ENCODE measurements around the gene B3GNT9. TPM values are rescaled to one million over a fixed set of nuclear protein-coding genes. Genes with fewer than 3 reads are reported as not detected.

Gene B3GNT9
- total and polyA plus RNA-seq, 7 donors: 0.46 to 18.8 (median 8.7) TPM

DNA sequence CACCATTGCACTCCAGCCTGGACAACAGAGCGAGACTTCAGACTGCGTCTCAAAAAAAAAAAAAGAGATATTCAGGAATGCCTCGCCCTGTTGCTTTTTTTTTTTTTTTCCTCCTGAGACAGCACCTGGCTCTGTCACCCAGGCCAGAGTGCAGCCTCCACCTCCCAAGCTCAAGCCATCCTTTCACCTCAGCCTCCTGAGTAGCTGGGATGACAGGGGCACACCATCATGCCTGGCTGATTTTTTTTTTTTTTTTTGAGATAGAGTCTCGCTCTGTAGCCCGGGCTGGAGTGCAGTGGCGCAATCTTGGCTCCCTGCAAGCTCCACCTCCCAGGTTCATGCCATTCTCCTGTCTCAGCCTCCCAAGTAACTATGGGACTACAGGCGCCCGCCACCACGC, 33.1 kb downstream of the B3GNT9 start:
- peak; percentile 21 for DNase-seq
- H3K27ac ChIP-seq: no peak overlapping the region
- TF ChIP-seq POLR2AphosphoS5 (IDR thresholded peaks at IDR 0.05): no peak
- TF ChIP-seq, protein P1, sequence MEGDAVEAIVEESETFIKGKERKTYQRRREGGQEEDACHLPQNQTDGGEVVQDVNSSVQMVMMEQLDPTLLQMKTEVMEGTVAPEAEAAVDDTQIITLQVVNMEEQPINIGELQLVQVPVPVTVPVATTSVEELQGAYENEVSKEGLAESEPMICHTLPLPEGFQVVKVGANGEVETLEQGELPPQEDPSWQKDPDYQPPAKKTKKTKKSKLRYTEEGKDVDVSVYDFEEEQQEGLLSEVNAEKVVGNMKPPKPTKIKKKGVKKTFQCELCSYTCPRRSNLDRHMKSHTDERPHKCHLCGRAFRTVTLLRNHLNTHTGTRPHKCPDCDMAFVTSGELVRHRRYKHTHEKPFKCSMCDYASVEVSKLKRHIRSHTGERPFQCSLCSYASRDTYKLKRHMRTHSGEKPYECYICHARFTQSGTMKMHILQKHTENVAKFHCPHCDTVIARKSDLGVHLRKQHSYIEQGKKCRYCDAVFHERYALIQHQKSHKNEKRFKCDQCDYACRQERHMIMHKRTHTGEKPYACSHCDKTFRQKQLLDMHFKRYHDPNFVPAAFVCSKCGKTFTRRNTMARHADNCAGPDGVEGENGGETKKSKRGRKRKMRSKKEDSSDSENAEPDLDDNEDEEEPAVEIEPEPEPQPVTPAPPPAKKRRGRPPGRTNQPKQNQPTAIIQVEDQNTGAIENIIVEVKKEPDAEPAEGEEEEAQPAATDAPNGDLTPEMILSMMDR (IDR thresholded peaks at IDR 0.05): no peak
- TF ChIP-seq POLR2A (IDR thresholded peaks at IDR 0.05): no peak
- TF ChIP-seq EP300 (IDR thresholded peaks at IDR 0.05): no peak
- no peak overlapping the region for H3K4me3 ChIP-seq
- no peaks in the 10 kb centered on the region for H3K27me3 ChIP-seq
- H3K36me3 ChIP-seq: peaks cover 0 to 44% (median 19%) of the 10 kb centered on the region in 4 donors
- WGBS, 2 donors: 87 to 95% methylated on average over 9 of the region's 9 CpGs
- H3K9me3 ChIP-seq: no peaks in the 10 kb centered on the region
- no peaks in the 10 kb centered on the region for H3K4me1 ChIP-seq
- intact Hi-C loops (cut with DNase I): no loop called here

DNA sequence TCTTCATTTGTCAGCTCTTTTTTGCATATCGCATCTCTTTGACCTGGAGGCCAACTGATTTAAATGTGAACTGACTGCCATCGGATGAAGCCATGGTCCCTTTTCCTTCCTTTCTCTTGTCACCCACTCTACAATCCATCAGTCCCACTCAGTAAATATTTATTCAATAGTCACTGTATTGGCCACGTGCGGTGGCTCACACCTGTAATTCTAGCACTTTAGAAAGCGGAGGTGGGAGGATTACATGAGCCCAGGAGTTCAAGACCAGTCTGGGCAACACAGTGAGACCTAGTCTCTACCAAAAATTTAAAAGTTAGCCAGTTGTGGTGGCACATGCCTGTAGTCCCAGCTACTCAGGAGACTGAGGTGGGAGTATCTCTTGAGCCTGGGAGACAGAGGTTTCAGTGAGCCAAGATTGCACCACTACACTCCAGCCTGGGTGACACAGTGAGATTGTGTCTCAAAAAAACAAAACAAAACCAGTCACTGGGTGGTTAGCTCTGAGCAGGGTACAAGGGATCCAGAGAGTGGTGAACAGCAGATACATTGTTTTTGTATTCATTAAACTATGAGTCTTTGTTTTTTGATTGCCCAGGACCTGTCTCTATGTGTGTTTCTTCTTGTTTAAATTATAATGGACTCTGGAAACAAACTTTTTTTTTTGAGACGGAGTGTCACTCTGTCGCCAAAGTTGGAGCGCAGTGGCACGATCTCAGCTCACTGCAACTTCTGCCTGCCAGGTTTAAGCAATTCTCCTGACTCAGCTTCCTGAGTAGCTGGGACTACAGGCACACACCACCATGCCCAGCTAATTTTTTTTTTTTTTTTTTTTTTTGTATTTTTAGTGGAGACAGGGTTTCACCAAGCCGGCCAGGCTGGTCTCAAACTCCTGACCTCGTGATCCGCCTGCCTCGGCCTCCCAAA, 34.1 kb downstream of the B3GNT9 start:
- intact Hi-C loops (cut with DNase I): no loop called here
- Histone ChIP-seq H3K4me1 (peaks cover 0 to 2% (median under 1%) of the 10 kb centered on the region in 4 donors), H3K27ac (no peak overlapping the region), H3K4me3 (no peak overlapping the region), H3K36me3 (peaks cover 0 to 37% (median 10%) of the 10 kb centered on the region in 4 donors), H3K27me3 (no peaks in the 10 kb centered on the region), H3K9me3 (no peaks in the 10 kb centered on the region)
- TF ChIP-seq EP300 (IDR thresholded peaks at IDR 0.05) (no peak), POLR2AphosphoS5 (IDR thresholded peaks at IDR 0.05) (no peak), POLR2A (IDR thresholded peaks at IDR 0.05) (no peak)
- TF ChIP-seq, protein P1 (IDR thresholded peaks at IDR 0.05): no peak
- DNase-seq: peak; percentile 10
- 85 to 87% methylated on average over 13 of the region's 13 CpGs for WGBS, 2 donors

DNA sequence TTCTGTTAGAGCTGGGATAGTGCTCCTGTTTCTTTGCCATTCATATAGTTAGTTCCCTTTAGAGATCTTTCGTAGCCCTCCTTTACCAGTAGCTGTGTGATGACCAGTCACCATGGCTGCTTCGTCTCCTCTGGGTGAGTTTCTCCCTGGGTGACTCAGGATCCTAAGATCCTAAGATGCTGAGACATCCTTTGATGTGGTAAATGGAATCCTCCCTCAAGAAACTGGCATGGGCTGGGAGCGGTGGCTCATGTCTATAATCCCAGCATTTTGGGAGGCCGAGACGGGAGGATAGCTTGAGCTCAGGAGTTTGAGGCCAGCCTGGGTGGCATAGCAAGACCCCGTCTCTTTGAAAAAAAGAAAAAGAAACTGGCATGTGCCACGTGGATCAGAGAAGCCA, 35.2 kb downstream of the B3GNT9 start:
- intact Hi-C loops (cut with DNase I): no loop called here
- Histone ChIP-seq H3K36me3 (peaks cover 0 to 28% (median 6%) of the 10 kb centered on the region in 4 donors), H3K4me1 (peaks cover 0 to 12% (median 11%) of the 10 kb centered on the region in 4 donors), H3K4me3 (no peak overlapping the region), H3K9me3 (no peaks in the 10 kb centered on the region), H3K27ac (no peak overlapping the region), H3K27me3 (no peaks in the 10 kb centered on the region)
- DNase-seq: peak; percentile 33
- TF ChIP-seq POLR2A (IDR thresholded peaks at IDR 0.05) (no peak), EP300 (IDR thresholded peaks at IDR 0.05) (no peak), POLR2AphosphoS5 (IDR thresholded peaks at IDR 0.05) (no peak)
- TF ChIP-seq, protein P1 (IDR thresholded peaks at IDR 0.05): no peak
- 87% methylated on average over 7 of the region's 7 CpGs for WGBS, 2 donors

DNA sequence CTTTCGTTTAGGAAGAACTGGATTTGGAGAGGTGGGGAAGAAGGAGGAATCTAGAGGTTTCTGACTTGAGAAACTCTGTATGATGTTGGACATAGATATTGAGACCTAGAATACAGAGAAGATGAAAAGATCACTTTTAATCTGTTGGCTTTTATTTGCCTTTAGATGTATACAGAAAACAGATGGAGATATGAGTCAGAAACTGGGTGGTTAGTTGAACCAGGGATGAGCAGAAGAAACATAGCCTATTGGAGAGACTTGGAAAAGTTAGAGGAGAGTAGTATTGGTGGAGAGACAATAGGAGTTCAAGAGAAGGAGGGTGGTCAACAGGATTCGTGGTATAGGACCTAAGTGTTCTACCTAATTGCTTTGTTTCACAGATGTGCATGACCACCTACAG, 36.0 kb downstream of the B3GNT9 start:
- no peak for TF ChIP-seq POLR2A (IDR thresholded peaks at IDR 0.05)
- TF ChIP-seq EP300 (IDR thresholded peaks at IDR 0.05): no peak
- TF ChIP-seq POLR2AphosphoS5 (IDR thresholded peaks at IDR 0.05): no peak
- TF ChIP-seq, protein P1 (IDR thresholded peaks at IDR 0.05): no peak
- whole genome bisulfite sequencing, 2 donors: 91 to 93% methylated on average over 2 of the region's 2 CpGs
- H3K27ac ChIP-seq: no peak overlapping the region
- H3K27me3 ChIP-seq: no peaks in the 10 kb centered on the region
- peaks cover 0 to 20% (median under 1%) of the 10 kb centered on the region in 4 donors for H3K36me3 ChIP-seq
- intact Hi-C loops (cut with DNase I): loop anchor here (5.0 kb wide), 1 partner anchor 43 kb away; the partner anchor contains the start of genes FBXL8 and TRADD
- no peaks in the 10 kb centered on the region for H3K9me3 ChIP-seq
- no peak overlapping the region for H3K4me3 ChIP-seq
- no peak for DNase-seq
- H3K4me1 ChIP-seq: peaks cover 0 to 19% (median 16%) of the 10 kb centered on the region in 4 donors
